Gastroesophageal sphincter (tissue), 4 donors: ENCODE data around the gene EPHA8. TPM values are rescaled to one million over a fixed set of nuclear protein-coding genes. Genes with fewer than 3 reads are reported as not detected.
A peak's percentile ranks its signal among the peaks of the same experiment; 100 is the strongest.

ENCODE experiments used
- ATAC-seq: fragments of 150-250 bp; one replicate; pipeline ENCODE4 v1.9.1; 2016; ENCODE audit warnings: mild to moderate bottlenecking, moderate library complexity
- H3K27ac ChIP-seq, 4 donors: fragments of 200-600 bp; sonication (generic) in 3 of 4; 1 replicate in 3 of 4; 2 replicates in 1 of 4; pipeline ENCODE4 v1.5.1; 2016 to 2019
- H3K27me3 ChIP-seq: fragments of 200-600 bp; sonication (generic); one replicate; pipeline ENCODE4 v1.5.1; 2019
- H3K36me3 ChIP-seq, 2 donors: fragments of 200-600 bp; sonication (generic); one replicate each; pipeline ENCODE4 v1.5.1; 2019; ENCODE audit warnings: control low read depth in 1 of 2
- H3K4me1 ChIP-seq, 3 donors: fragments of 200-600 bp; sonication (generic); 1 replicate in 2 of 3; 2 replicates in 1 of 3; pipeline ENCODE4 v1.5.1; 2016 to 2019; ENCODE audit warnings: control low read depth in 2 of 3
- H3K4me3 ChIP-seq, 2 donors: fragments of 200-600 bp; sonication (generic); one replicate each; pipeline ENCODE4 v1.5.1; 2019; ENCODE audit warnings: mild to moderate bottlenecking in 1 of 2, moderate library complexity in 1 of 2
- H3K9me3 ChIP-seq, 3 donors: fragments of 200-600 bp; sonication (generic); one replicate each; pipeline ENCODE4 v1.5.1; 2017 to 2019; ENCODE audit warnings: control low read depth in 2 of 3
- EP300 ChIP-seq: sonication (generic); formaldehyde crosslinking; IDR thresholded peaks from one replicate; pipeline ENCODE4 v1.6.1; 2017; ENCODE audit warnings: antibody characterized with exemption, mild to moderate bottlenecking
- POLR2A ChIP-seq, 2 donors: fragments of 450-650 bp; IDR thresholded peaks; one replicate each; pipeline ENCODE4 v1.6.1; 2017; ENCODE audit warnings: antibody characterized with exemption in 2 of 2, mild to moderate bottlenecking in 2 of 2, moderate library complexity in 1 of 2
- POLR2AphosphoS5 ChIP-seq: sonication (generic); formaldehyde crosslinking; IDR thresholded peaks from one replicate; pipeline ENCODE4 v1.6.1; 2017; ENCODE audit warnings: antibody characterized with exemption
- WGBS, 2 donors: methylation state at CpG; one replicate each; pipeline ENCODE4 v1.1.5; 2018; ENCODE audit warnings: low coverage in 1 of 2; 5-methylcytosine and 5-hydroxymethylcytosine counted together
- small RNA-seq, 4 donors: library from RNA; depleted of rRNA; stranded (forward); fragments of <200 nt; gene quantifications; one replicate each; pipeline ENCODE3, GENCODE V24; 2016
- total RNA-seq, 4 donors: library from RNA; depleted of rRNA; stranded (reverse); fragments of >200 nt; gene quantifications; one replicate each; pipeline ENCODE4 v1.1.0, GENCODE V29; 2016

Gene EPHA8
- total RNA-seq, 4 donors from 2014 or later = 0.08 to 0.37 (median 0.13) TPM; not detected in 1

- 82% methylated on average over 4 of the region's 13 CpGs; no CpG with 5 or more reads in 1 of the 2 donors for WGBS, 2 donors
- Histone ChIP-seq H3K27me3 (peaks cover 57% of the 10 kb centered on the region), H3K36me3 (no peaks in the 10 kb centered on the region), H3K4me3 (peak within 1 kb of the TSS in 1 of 2 donors; percentile 39), H3K9me3 (no peaks in the 10 kb centered on the region), H3K27ac (no peak within 1 kb of the TSS), H3K4me1 (no peaks in the 10 kb centered on the region)
- peak in 1 of 2 donors; percentile 38 for TF ChIP-seq POLR2A (IDR thresholded peaks at IDR 0.05)
- peak; percentile 25 for TF ChIP-seq POLR2AphosphoS5
- TF ChIP-seq EP300 = no peak
- ATAC-seq = peak; percentile 85
These were observed 89.6 kb downstream of the EPHA8 start, which contains the start of gene C1QB for GRCh38 chr1:22652881-22653316. Gene C1QB (plus strand): TSS chr1:22653236. CDS start chr1:22659463, 6,227 bp downstream.

Small RNA genes lying within 50 kb of the gene (small RNA-seq; reads per million reads assigned to genes)
- 0 reads per million in 4 donors for gene MIR6127

Other genes starting within 250 kb of the EPHA8 start
- gene ZBTB40, start 111.6 kb upstream of the EPHA8 start, total RNA-seq = 10 to 100 TPM; 13.8 to 28.2 (median 18.4) TPM
- gene C1QA, start 73.1 kb downstream of the EPHA8 start, total RNA-seq = 100 to 1,000 TPM in 3 of 4 donors, 10 to 100 TPM in 1; 22.6 to 453 (median 190) TPM
- gene C1QC, start 80.1 kb downstream of the EPHA8 start, total RNA-seq = 100 to 1,000 TPM in 2 of 4 donors, 10 to 100 TPM in 2; 23.0 to 395 (median 169) TPM
- gene C1QB, start 89.7 kb downstream of the EPHA8 start, total RNA-seq = 100 to 1,000 TPM in 3 of 4 donors, 10 to 100 TPM in 1; 37.0 to 607 (median 249) TPM
- gene EPHB2, start 147.3 kb downstream of the EPHA8 start, total RNA-seq = 1 to 10 TPM; 2.0 to 5.9 (median 2.6) TPM